Calu3 (cell line): ENCODE results near the gene MMAB. TPM values are rescaled to one million over a fixed set of nuclear protein-coding genes. Genes with fewer than 3 reads are reported as not detected.

Experiments
- BruUV-seq: library from RNA; stranded (reverse); fragments of 400-500 nt; replicated peaks from 2 replicates; lab custom pipeline; 2021; lab: Mats Ljungman, UMichigan
- CTCF ChIA-PET: fragments of 300-600 bp; sonication (Branson Sonifier 250); formaldehyde crosslinking; loops from one replicate; lab custom pipeline; 2022; ENCODE audit warnings: antibody characterized with exemption; lab: Charles Lee
- DNase-seq: peaks from one replicate; pipeline ENCODE4 v3.0.0; 2022
- H3K27ac Mint-ChIP-seq: one replicate; pipeline ENCODE4 v1.8.0; 2022; ENCODE audit warnings: mixed read lengths; ENCODE audit not compliant: unreplicated experiment
- H3K27me3 Mint-ChIP-seq: one replicate; pipeline ENCODE4 v1.8.0; 2022; ENCODE audit warnings: mixed read lengths; ENCODE audit not compliant: unreplicated experiment
- H3K36me3 Mint-ChIP-seq: one replicate; pipeline ENCODE4 v1.8.0; 2022; ENCODE audit warnings: mild to moderate bottlenecking, moderate library complexity, mixed read lengths; ENCODE audit not compliant: insufficient read depth, unreplicated experiment
- H3K4me1 Mint-ChIP-seq: one replicate; pipeline ENCODE4 v1.8.0; 2022; ENCODE audit warnings: mild to moderate bottlenecking, low read depth, mixed read lengths; ENCODE audit not compliant: unreplicated experiment
- H3K4me3 Mint-ChIP-seq: one replicate; pipeline ENCODE4 v1.8.0; 2022; ENCODE audit warnings: mild to moderate bottlenecking, low read depth, moderate library complexity, mixed read lengths; ENCODE audit not compliant: unreplicated experiment
- H3K9me3 Mint-ChIP-seq: one replicate; pipeline ENCODE4 v1.8.0; 2022; ENCODE audit warnings: low read depth, mixed read lengths; ENCODE audit not compliant: unreplicated experiment
- CTCF ChIP-seq: fragments of 200-600 bp; IDR thresholded peaks from one replicate; pipeline ENCODE4 v1.8.0; 2022; ENCODE audit warnings: antibody characterized with exemption; ENCODE audit not compliant: unreplicated experiment
- intact Hi-C: fragments of 100-400 bp; cut with micrococcal nuclease; formaldehyde crosslinking; loops from one replicate; pipeline ENCODE4 v1.10.0; 2022; ENCODE audit not compliant: unreplicated experiment
- total RNA-seq: library from RNA; stranded (reverse); gene quantifications from 2 replicates; pipeline ENCODE4 v1.2.3, GENCODE V29; 2022

The MMAB gene
- total RNA-seq, 1 experiment from 2014 or later: 82.8 TPM

GRCh38 chr12:109537136-109537535, 36.2 kb downstream of the MMAB start:
- intact Hi-C loops: no loop called here
- no peaks in the 10 kb centered on the region for H3K27me3 Mint-ChIP-seq
- H3K27ac Mint-ChIP-seq: no peak overlapping the region
- no TSS peak for BruUV-seq
- CTCF ChIA-PET: no interaction called here
- H3K36me3 Mint-ChIP-seq: peaks cover under 1% of the 10 kb centered on the region
- no peak overlapping the region for H3K4me3 Mint-ChIP-seq
- TF ChIP-seq CTCF: no peak
- no peaks in the 10 kb centered on the region for H3K9me3 Mint-ChIP-seq
- DNase-seq: no peak
- H3K4me1 Mint-ChIP-seq: no peaks in the 10 kb centered on the region

- Mint-ChIP-seq H3K27me3 (no peaks in the 10 kb centered on the region), H3K4me1 (no peaks in the 10 kb centered on the region), H3K36me3 (peaks cover 5% of the 10 kb centered on the region), H3K9me3 (no peaks in the 10 kb centered on the region), H3K4me3 (no peak overlapping the region), H3K27ac (no peak overlapping the region)
- TF ChIP-seq CTCF: no peak
- CTCF ChIA-PET: no interaction called here
- BruUV-seq: no TSS peak
- intact Hi-C loops: no loop called here
- DNase-seq: no peak
These were observed 37.4 kb downstream of the MMAB start for GRCh38 chr12:109535863-109536250.

- no peak for TF ChIP-seq CTCF
- intact Hi-C loops: no loop called here
- no peak for DNase-seq
- no TSS peak for BruUV-seq
- H3K27me3 Mint-ChIP-seq: no peaks in the 10 kb centered on the region
- H3K36me3 Mint-ChIP-seq: peaks cover 8% of the 10 kb centered on the region
- H3K9me3 Mint-ChIP-seq: no peaks in the 10 kb centered on the region
- H3K4me1 Mint-ChIP-seq: no peaks in the 10 kb centered on the region
- H3K27ac Mint-ChIP-seq: no peak overlapping the region
- H3K4me3 Mint-ChIP-seq: no peak overlapping the region
- CTCF ChIA-PET: no interaction called here
These were observed 38.0 kb downstream of the MMAB start for GRCh38 chr12:109535231-109535862.

GRCh38 chr12:109534456-109534855, 38.8 kb downstream of the MMAB start:
- CTCF ChIA-PET: no interaction called here
- H3K4me1 Mint-ChIP-seq: no peaks in the 10 kb centered on the region
- no peak for DNase-seq
- no peak overlapping the region for H3K27ac Mint-ChIP-seq
- no TSS peak for BruUV-seq
- no peak overlapping the region for H3K4me3 Mint-ChIP-seq
- peaks cover 13% of the 10 kb centered on the region for H3K36me3 Mint-ChIP-seq
- intact Hi-C loops: no loop called here
- no peak for TF ChIP-seq CTCF
- no peaks in the 10 kb centered on the region for H3K9me3 Mint-ChIP-seq
- no peaks in the 10 kb centered on the region for H3K27me3 Mint-ChIP-seq
